ENCODE measurements around the gene GJB6. TPM values are rescaled to one million over a fixed set of nuclear protein-coding genes. Genes with fewer than 3 reads are reported as not detected.

GJB6 gene
- total RNA-seq, 1 experiment from 2014 or later: 0.24 TPM

DNA sequence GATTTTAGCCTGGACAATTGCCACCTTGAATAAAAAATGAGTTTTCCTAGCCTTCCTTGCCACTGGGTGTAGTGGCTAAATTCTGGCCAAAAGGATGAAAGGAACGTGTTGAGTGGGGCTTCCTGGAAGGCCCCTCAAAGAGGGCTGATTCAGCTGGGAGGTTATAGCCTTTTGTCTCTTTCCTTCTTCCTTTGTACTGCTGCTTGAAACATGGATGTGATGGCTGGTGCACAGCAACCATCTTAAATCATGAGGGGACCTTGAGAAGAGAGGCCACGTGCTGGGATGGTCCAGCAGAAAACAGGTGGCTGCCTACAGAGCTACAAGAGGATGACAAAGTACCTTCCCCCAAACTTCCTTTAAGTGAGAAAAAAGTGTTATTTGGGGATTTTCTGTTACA is 40.0 kb upstream of the GJB6 start:
- intact Hi-C loops (cut with micrococcal nuclease; ENCODE audit: unreplicated experiment): no loop called here
- no peak for DNase-seq
- Mint-ChIP-seq H3K27me3 (ENCODE audit: unreplicated experiment) (peaks cover 20% of the 10 kb centered on the region), H3K4me1 (ENCODE audit: low read depth, unreplicated experiment) (no peaks in the 10 kb centered on the region), H3K36me3 (ENCODE audit: insufficient read depth, unreplicated experiment) (no peaks in the 10 kb centered on the region), H3K27ac (ENCODE audit: unreplicated experiment) (no peak overlapping the region), H3K4me3 (ENCODE audit: low read depth, unreplicated experiment) (no peak overlapping the region), H3K9me3 (ENCODE audit: low read depth, unreplicated experiment) (no peaks in the 10 kb centered on the region)
- CTCF ChIA-PET: no interaction called here
- BruUV-seq (replicated peaks): no TSS peak
- no peak for TF ChIP-seq CTCF (IDR thresholded peaks at IDR 0.05; ENCODE audit: unreplicated experiment)

DNA sequence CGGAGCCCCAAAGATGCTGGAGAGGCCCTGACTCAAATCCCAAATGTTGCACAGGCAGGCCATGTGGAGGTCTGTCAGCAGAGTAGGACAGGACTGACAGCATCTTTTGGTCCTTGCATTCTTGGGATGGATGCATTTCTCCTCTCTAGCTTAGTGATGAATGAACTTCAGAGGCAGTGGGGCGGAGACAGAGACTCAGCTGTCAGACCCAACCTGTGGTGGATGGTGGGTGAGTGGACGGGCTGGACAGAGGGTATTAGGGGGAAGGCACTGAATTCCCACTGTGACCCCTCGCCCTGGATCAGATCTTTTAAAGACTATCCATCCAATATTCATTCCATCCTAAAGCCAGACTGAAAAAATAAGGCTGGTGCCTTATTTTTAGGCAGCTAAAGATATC is 39.3 kb upstream of the GJB6 start:
- Mint-ChIP-seq H3K9me3 (ENCODE audit: low read depth, unreplicated experiment) (no peaks in the 10 kb centered on the region), H3K27ac (ENCODE audit: unreplicated experiment) (no peak overlapping the region), H3K36me3 (ENCODE audit: insufficient read depth, unreplicated experiment) (no peaks in the 10 kb centered on the region), H3K27me3 (ENCODE audit: unreplicated experiment) (peaks cover 20% of the 10 kb centered on the region), H3K4me1 (ENCODE audit: low read depth, unreplicated experiment) (no peaks in the 10 kb centered on the region), H3K4me3 (ENCODE audit: low read depth, unreplicated experiment) (no peak overlapping the region)
- no peak for DNase-seq
- no peak for TF ChIP-seq CTCF (IDR thresholded peaks at IDR 0.05; ENCODE audit: unreplicated experiment)
- intact Hi-C loops (cut with micrococcal nuclease; ENCODE audit: unreplicated experiment): no loop called here
- BruUV-seq (replicated peaks): no TSS peak
- CTCF ChIA-PET: no interaction called here

DNA sequence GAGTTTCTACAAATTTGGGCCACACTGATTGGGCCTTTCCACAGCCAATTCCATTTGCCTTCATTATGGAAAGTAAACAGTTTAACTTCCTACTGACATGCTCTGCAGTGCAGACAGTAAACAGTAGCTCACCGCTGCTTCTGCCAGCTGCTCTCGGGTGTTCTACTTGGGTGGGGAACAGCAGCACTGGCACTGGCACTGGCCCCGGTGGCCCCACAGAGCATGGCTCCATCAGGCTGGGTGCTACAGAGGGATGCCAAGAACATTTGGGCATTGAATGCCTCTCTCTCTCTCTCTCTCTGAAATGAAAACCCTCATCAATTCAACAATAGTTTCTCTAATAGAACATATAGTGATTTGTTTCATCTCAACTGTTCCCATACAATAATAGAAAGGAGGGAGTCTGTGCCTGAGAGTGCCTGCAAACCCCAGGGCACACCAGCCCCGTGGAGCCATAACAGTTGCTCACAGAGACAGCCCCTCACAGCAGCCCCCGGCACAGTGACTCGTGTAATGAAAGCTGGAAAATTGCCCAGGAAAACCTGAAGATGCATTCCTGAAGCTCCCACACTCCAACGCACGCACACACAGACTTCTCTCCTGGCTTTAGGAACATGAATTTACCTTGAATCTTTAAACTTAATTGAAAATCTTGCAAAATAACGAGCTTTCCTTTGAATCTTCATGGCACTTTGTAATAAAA is 38.2 kb upstream of the GJB6 start:
- no peak for TF ChIP-seq CTCF (IDR thresholded peaks at IDR 0.05; ENCODE audit: unreplicated experiment)
- BruUV-seq (replicated peaks): no TSS peak
- H3K4me1 Mint-ChIP-seq (ENCODE audit: low read depth, unreplicated experiment): no peaks in the 10 kb centered on the region
- no peak for DNase-seq
- no peak overlapping the region for H3K4me3 Mint-ChIP-seq (ENCODE audit: low read depth, unreplicated experiment)
- CTCF ChIA-PET: interaction anchor here (1.3 kb wide), 1 partner anchor 15 kb away, joined by 3 read pairs; no protein-coding TSS in a partner anchor
- H3K36me3 Mint-ChIP-seq (ENCODE audit: insufficient read depth, unreplicated experiment): no peaks in the 10 kb centered on the region
- no peak overlapping the region for H3K27ac Mint-ChIP-seq (ENCODE audit: unreplicated experiment)
- H3K27me3 Mint-ChIP-seq (ENCODE audit: unreplicated experiment): peaks cover 20% of the 10 kb centered on the region
- intact Hi-C loops (cut with micrococcal nuclease; ENCODE audit: unreplicated experiment): no loop called here
- no peaks in the 10 kb centered on the region for H3K9me3 Mint-ChIP-seq (ENCODE audit: low read depth, unreplicated experiment)

DNA sequence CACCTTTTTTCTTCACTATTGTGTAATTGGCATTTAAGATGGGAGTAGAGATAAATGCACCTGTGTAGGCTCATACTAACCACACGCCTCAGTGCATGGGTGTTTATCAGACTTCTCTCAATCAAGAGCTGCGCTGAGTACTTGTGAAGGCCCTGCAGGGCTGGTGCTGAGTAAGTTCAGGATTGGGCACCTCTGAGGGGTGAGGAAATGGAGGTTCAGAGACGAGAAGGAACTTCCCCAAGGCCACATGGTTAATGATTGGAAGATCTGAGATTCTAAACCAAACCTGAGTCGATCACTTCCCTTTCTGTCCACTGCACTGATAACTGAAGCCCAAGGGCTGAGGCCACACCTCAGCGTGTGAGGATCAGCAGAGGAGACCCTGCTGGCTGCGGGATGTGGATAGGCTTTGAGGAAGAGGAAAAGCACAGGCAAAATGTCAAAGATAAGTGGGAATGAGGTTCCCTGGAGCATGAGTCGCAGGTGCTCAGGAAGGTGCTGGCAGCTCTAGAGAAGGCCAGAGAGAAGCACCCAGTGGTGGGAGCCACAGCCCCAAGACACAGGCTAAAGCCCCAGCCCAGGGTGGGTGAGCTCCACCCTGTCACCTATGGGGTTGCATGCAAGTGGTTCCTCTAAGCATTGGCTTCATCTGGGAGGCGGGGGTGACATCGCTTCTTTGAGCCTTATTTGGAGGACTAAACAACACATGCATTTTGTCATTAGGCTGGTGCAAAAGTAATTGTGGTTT is 32.3 kb upstream of the GJB6 start:
- TF ChIP-seq CTCF (IDR thresholded peaks at IDR 0.05; ENCODE audit: unreplicated experiment): no peak
- no TSS peak for BruUV-seq (replicated peaks)
- DNase-seq: no peak
- Mint-ChIP-seq H3K9me3 (ENCODE audit: low read depth, unreplicated experiment) (no peaks in the 10 kb centered on the region), H3K27ac (ENCODE audit: unreplicated experiment) (no peak overlapping the region), H3K36me3 (ENCODE audit: insufficient read depth, unreplicated experiment) (no peaks in the 10 kb centered on the region), H3K4me3 (ENCODE audit: low read depth, unreplicated experiment) (no peak overlapping the region), H3K4me1 (ENCODE audit: low read depth, unreplicated experiment) (peaks cover 13% of the 10 kb centered on the region), H3K27me3 (ENCODE audit: unreplicated experiment) (peaks cover 9% of the 10 kb centered on the region)
- intact Hi-C loops (cut with micrococcal nuclease; ENCODE audit: unreplicated experiment): no loop called here
- CTCF ChIA-PET: no interaction called here
